ENCODE results near the gene GARNL3. TPM values are rescaled to one million over a fixed set of nuclear protein-coding genes. Genes with fewer than 3 reads are reported as not detected.

GARNL3 gene
- total RNA-seq, 4 donors from 2014 or later, result 28.4 to 59.7 (median 39.1) TPM

GRCh38 chr9:127365461-127365860 is 100.9 kb downstream of the GARNL3 start:
- DNase-seq (ENCODE audit: low spot score in 2 of 2), result no peak
- H3K27me3 ChIP-seq, result no peaks in the 10 kb centered on the region

GRCh38 chr9:127366594-127366993 is 102.0 kb downstream of the GARNL3 start:
- WGBS, 2 donors, result 77 to 78% methylated on average over 7 of the region's 7 CpGs
- Histone ChIP-seq H3K27me3 (no peaks in the 10 kb centered on the region), H3K4me1 (no peaks in the 10 kb centered on the region), H3K27ac (no peak overlapping the region), H3K9me3 (no peaks in the 10 kb centered on the region), H3K36me3 (peaks cover 0 to 67% (median 0%) of the 10 kb centered on the region in 3 donors), H3K4me3 (no peak overlapping the region)
- DNase-seq (ENCODE audit: low spot score in 2 of 2), result no peak
- TF ChIP-seq CTCF (IDR thresholded peaks at IDR 0.05) (no peak), POLR2A (IDR thresholded peaks at IDR 0.05) (no peak), EP300 (IDR thresholded peaks at IDR 0.05) (no peak)

More at GRCh38 chr9:127365461-127365860, 100.9 kb downstream of the GARNL3 start:
- Histone ChIP-seq H3K27ac (no peak overlapping the region), H3K9me3 (no peaks in the 10 kb centered on the region), H3K4me1 (peaks cover 0 to 7% (median 0%) of the 10 kb centered on the region in 4 donors), H3K36me3 (peaks cover 0 to 61% (median 0%) of the 10 kb centered on the region in 3 donors), H3K4me3 (no peak overlapping the region)
- TF ChIP-seq CTCF (IDR thresholded peaks at IDR 0.05) (no peak), EP300 (IDR thresholded peaks at IDR 0.05) (no peak), POLR2A (IDR thresholded peaks at IDR 0.05) (no peak)
- WGBS, 2 donors, result 90 to 93% methylated on average over 10 of the region's 10 CpGs

- DNase-seq (ENCODE audit: low spot score in 2 of 2), result no peak
- peaks cover 0 to 48% (median 0%) of the 10 kb centered on the region in 3 donors for H3K36me3 ChIP-seq
- no peaks in the 10 kb centered on the region for H3K9me3 ChIP-seq
- no peaks in the 10 kb centered on the region for H3K4me1 ChIP-seq
- 69 to 74% methylated on average over 6 of the region's 6 CpGs for WGBS, 2 donors
- H3K27ac ChIP-seq, result no peak overlapping the region
- H3K4me3 ChIP-seq, result no peak overlapping the region
- TF ChIP-seq CTCF (IDR thresholded peaks at IDR 0.05), result no peak
- TF ChIP-seq EP300 (IDR thresholded peaks at IDR 0.05), result no peak
- no peak for TF ChIP-seq POLR2A (IDR thresholded peaks at IDR 0.05)
- H3K27me3 ChIP-seq, result no peaks in the 10 kb centered on the region
These were observed 104.4 kb downstream of the GARNL3 start for GRCh38 chr9:127368852-127369402.

GRCh38 chr9:127369428-127369827 is 104.9 kb downstream of the GARNL3 start:
- H3K36me3 ChIP-seq, result peaks cover 0 to 43% (median 0%) of the 10 kb centered on the region in 3 donors
- no peak overlapping the region for H3K4me3 ChIP-seq
- TF ChIP-seq POLR2A (IDR thresholded peaks at IDR 0.05) (no peak), CTCF (IDR thresholded peaks at IDR 0.05) (no peak), EP300 (IDR thresholded peaks at IDR 0.05) (no peak)
- 83 to 89% methylated on average over 8 of the region's 8 CpGs for WGBS, 2 donors
- no peaks in the 10 kb centered on the region for H3K9me3 ChIP-seq
- no peak overlapping the region for H3K27ac ChIP-seq
- no peaks in the 10 kb centered on the region for H3K4me1 ChIP-seq
- H3K27me3 ChIP-seq, result no peaks in the 10 kb centered on the region
- no peak for DNase-seq (ENCODE audit: low spot score in 2 of 2)

- DNase-seq (ENCODE audit: low spot score in 2 of 2), result no peak
- TF ChIP-seq CTCF (IDR thresholded peaks at IDR 0.05), result no peak
- TF ChIP-seq POLR2A (IDR thresholded peaks at IDR 0.05), result no peak
- TF ChIP-seq EP300 (IDR thresholded peaks at IDR 0.05), result no peak
- 62 to 64% methylated on average over 7 of the region's 7 CpGs for WGBS, 2 donors
- Histone ChIP-seq H3K4me3 (no peak overlapping the region), H3K4me1 (no peaks in the 10 kb centered on the region), H3K9me3 (no peaks in the 10 kb centered on the region), H3K27me3 (no peaks in the 10 kb centered on the region), H3K27ac (no peak overlapping the region), H3K36me3 (peaks cover 0 to 36% (median 0%) of the 10 kb centered on the region in 3 donors)
These were observed 105.6 kb downstream of the GARNL3 start for GRCh38 chr9:127370147-127370579.
